Measurements from ENCODE around the gene ZNF777. TPM values are rescaled to one million over a fixed set of nuclear protein-coding genes. Genes with fewer than 3 reads are reported as not detected.

ZNF777 gene
- 12.9 TPM for total RNA-seq
- 8.2 TPM for polyA plus RNA-seq (ENCODE audit: insufficient read depth, low read depth, low replicate concordance)
- long read RNA-seq, donor 1, partial matches to known transcripts, result 6 of 6 reads
- long read RNA-seq, donor 1, other reads (novel, unspliced or antisense), result 0 of 6 reads
- long read RNA-seq, donor 2, result 0 reads
- long read RNA-seq, donor 3, partial matches to known transcripts, result 0 of 5 reads
- long read RNA-seq, donor 3, other reads (novel, unspliced or antisense), result 5 of 5 reads
- long read RNA-seq, donor 4, partial matches to known transcripts, result 0 of 1 reads
- long read RNA-seq, donor 4, other reads (novel, unspliced or antisense), result 0 of 1 reads
- long read RNA-seq, donor 5, result 0 reads
- long read RNA-seq, donor 6, result 0 reads
- long read RNA-seq, donor 7, partial matches to known transcripts, result 4 of 25 reads
- long read RNA-seq, donor 7, other reads (novel, unspliced or antisense), result 20 of 25 reads
- long read RNA-seq, donor 8, partial matches to known transcripts, result 6 of 6 reads
- long read RNA-seq, donor 8, other reads (novel, unspliced or antisense), result 0 of 6 reads
- long read RNA-seq, donor 9, result 0 reads
- long read RNA-seq, donor 10, result 0 reads

DNA sequence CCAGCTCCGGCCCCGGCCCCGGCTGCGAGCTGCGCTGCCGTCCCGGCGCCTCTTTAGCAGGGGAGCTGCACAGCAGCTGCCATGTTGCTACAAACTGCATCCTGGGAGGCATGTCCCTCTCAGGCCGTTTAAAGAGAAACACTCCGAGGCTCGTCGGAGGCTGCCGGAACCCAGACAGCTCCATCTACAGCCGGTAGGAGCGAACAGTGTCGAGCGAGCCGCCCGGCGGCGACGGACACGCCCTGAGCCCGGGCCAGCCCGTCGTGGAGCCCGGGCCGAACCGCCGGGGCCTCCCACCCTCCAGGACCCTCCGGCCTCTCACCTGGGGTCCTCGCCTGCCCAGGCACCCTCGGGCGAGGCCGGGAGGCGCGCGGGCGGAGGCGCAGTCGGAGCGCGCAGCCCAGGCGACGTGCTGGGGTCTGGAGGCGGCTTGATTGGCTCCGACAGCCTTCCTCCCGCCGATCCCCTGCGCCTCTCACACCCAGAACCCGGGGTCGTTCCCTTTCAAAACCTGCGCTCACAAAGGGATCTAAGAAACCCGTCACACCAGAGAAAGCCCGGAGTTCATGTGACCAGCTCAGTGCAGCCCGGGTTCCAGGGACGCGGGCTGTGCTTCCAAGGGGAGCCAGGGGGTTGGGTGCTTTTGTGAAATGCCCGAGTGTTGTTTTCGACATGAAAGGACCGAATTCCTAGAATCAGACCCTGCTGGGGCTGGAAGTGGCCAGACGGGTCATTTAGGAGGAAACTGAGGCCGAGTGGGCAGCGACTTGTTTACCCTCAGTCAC is at the start of gene ZNF777:
TSS of gene ZNF777 (minus strand) at position 570 of the 785 bp plus-strand sequence. CDS start 5,040 bp downstream, outside the sequence.
- peak; percentile 34 for TF ChIP-seq CTCF (IDR thresholded peaks at IDR 0.05; ENCODE audit: borderline replicate concordance, extremely low read depth, insufficient read depth)
- no peak for FAIRE-seq
- intact Hi-C loops (cut with DNase I), result no loop called here
- peak within 1 kb of the TSS; percentile 9 to 84 (median 63) for H3K9ac ChIP-seq (ENCODE audit: low read length in 3 of 3)
- no peaks in the 10 kb centered on the region for H3K36me3 ChIP-seq (ENCODE audit: control insufficient read depth in 2 of 3, insufficient read depth in 3 of 3, low read length in 3 of 3)
- H3K4me3 ChIP-seq (ENCODE audit: low read length in 3 of 3), result peak within 1 kb of the TSS; percentile 52 to 82 (median 76)
- DNase-seq, result peak; percentile 89 to 95 (median 92)
- no peaks in the 10 kb centered on the region for H3K27me3 ChIP-seq (ENCODE audit: control insufficient read depth, insufficient read depth, low read length)
- no peaks in the 10 kb centered on the region for H3K9me3 ChIP-seq (ENCODE audit: control insufficient read depth in 2 of 3, insufficient read depth in 1 of 3, low read length in 3 of 3)
- H3K4me1 ChIP-seq (ENCODE audit: control insufficient read depth in 2 of 3, insufficient read depth in 2 of 3, low read depth in 1 of 3, low read length in 3 of 3), result peaks cover 0 to 4% (median 0%) of the 10 kb centered on the region in 3 donors
- H3K27ac ChIP-seq (ENCODE audit: low read depth in 2 of 2, low read length in 2 of 2), result peak within 1 kb of the TSS; percentile 39 to 64

GRCh38 chr7:149510248-149510647 is 49.4 kb upstream of the ZNF777 start:
- Histone ChIP-seq H3K27me3 (ENCODE audit: control insufficient read depth, insufficient read depth, low read length) (no peaks in the 10 kb centered on the region), H3K9ac (ENCODE audit: low read length in 3 of 3) (no peak overlapping the region), H3K4me1 (ENCODE audit: control insufficient read depth in 2 of 3, insufficient read depth in 2 of 3, low read depth in 1 of 3, low read length in 3 of 3) (no peaks in the 10 kb centered on the region), H3K9me3 (ENCODE audit: control insufficient read depth in 2 of 3, insufficient read depth in 1 of 3, low read length in 3 of 3) (peaks cover 0 to 22% (median 5%) of the 10 kb centered on the region in 3 donors), H3K4me3 (ENCODE audit: low read length in 3 of 3) (no peak overlapping the region), H3K27ac (ENCODE audit: low read depth in 2 of 2, low read length in 2 of 2) (no peak overlapping the region), H3K36me3 (ENCODE audit: control insufficient read depth in 2 of 3, insufficient read depth in 3 of 3, low read length in 3 of 3) (no peaks in the 10 kb centered on the region)
- intact Hi-C loops (cut with DNase I), result no loop called here
- TF ChIP-seq CTCF (IDR thresholded peaks at IDR 0.05; ENCODE audit: borderline replicate concordance, extremely low read depth, insufficient read depth), result no peak
- DNase-seq (no peak), FAIRE-seq (no peak)

DNA sequence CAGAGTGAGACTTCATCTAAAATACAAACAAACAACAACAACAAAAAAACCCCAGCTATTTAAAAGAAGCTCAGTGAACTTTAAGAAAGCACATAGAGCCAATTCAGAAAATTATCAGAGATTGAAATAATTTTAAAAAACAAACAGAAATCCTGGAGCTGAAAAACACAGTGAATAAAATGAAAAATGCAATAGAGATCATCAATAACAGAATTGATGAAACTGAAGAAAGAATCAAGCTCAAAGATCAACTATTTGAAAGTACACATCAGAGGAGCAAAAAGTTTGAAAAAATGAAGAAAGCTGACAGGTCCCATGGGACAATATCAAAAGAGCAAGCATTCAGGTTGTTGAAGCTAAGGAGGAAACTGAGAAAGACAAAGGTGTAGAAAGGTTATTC is 48.9 kb upstream of the ZNF777 start:
- Histone ChIP-seq H3K36me3 (ENCODE audit: control insufficient read depth in 2 of 3, insufficient read depth in 3 of 3, low read length in 3 of 3) (no peaks in the 10 kb centered on the region), H3K27ac (ENCODE audit: low read depth in 2 of 2, low read length in 2 of 2) (no peak overlapping the region), H3K4me1 (ENCODE audit: control insufficient read depth in 2 of 3, insufficient read depth in 2 of 3, low read depth in 1 of 3, low read length in 3 of 3) (no peaks in the 10 kb centered on the region), H3K27me3 (ENCODE audit: control insufficient read depth, insufficient read depth, low read length) (no peaks in the 10 kb centered on the region), H3K9ac (ENCODE audit: low read length in 3 of 3) (no peak overlapping the region), H3K9me3 (ENCODE audit: control insufficient read depth in 2 of 3, insufficient read depth in 1 of 3, low read length in 3 of 3) (peaks cover 0 to 22% (median 5%) of the 10 kb centered on the region in 3 donors), H3K4me3 (ENCODE audit: low read length in 3 of 3) (no peak overlapping the region)
- no peak for TF ChIP-seq CTCF (IDR thresholded peaks at IDR 0.05; ENCODE audit: borderline replicate concordance, extremely low read depth, insufficient read depth)
- intact Hi-C loops (cut with DNase I), result no loop called here
- no peak for DNase-seq
- FAIRE-seq, result no peak

All from kidney (tissue), 22 donors.